Measurements from ENCODE around the gene ADGRF4.

- no peak for TF ChIP-seq CTCF (IDR thresholded peaks at IDR 0.05)
- TF ChIP-seq ZFX (IDR thresholded peaks at IDR 0.05; ENCODE audit: borderline replicate concordance): no peak
Observed at GRCh38 chr6:47681201-47681990, 17.0 kb upstream of the ADGRF4 start.

All from 22Rv1 (cell line).